NCI-H1417 (cell line): ENCODE results near the gene KRTAP10-4.

Experiments
- DNase-seq, 3 experiments: peaks; one replicate each; lab custom pipeline; 2025; lab: John Stamatoyannopoulos, UW

The KRTAP10-4 gene

DNA sequence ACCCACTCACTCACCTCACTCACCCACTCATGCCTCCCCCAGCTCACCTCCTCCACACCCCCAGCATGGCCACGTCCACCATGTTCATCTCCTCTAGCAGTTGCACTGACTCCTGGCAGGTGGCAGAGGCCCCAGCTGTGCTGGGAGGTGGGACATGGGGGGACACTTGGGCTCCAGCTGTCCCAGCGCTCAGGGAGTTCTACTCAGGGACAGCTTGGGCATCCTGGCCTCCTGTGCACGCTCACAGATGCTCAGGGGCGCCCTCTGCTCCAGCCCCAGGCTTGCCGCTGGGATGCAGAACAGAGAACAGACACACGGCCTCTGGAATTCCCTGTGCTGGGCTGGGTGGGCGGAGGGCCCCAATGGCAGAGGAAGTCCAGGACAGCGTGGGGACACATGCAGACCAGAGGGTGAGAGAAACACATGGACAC, 43.6 kb downstream of the KRTAP10-4 start:
- DNase-seq: no peak

DNA sequence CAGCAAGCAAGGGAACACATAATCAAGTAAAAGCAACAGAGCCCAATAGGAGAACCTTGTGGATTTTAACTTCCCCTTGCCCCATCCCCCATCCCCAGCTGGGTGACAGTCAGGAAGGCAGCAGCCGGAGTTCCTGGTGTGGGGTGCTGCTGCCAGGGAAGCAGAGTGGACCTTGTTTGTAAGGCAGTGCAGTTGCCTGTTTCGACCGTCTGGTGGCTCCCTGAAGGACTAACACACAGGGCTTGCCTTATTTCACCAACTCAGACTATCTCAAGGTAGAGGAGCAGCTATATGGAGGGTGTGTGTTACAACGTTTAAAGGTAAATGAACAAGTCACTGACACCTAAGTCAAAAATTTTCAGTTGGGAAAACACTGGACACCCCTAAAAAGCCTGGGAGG, 45.0 kb downstream of the KRTAP10-4 start:
- no peak for DNase-seq

DNA sequence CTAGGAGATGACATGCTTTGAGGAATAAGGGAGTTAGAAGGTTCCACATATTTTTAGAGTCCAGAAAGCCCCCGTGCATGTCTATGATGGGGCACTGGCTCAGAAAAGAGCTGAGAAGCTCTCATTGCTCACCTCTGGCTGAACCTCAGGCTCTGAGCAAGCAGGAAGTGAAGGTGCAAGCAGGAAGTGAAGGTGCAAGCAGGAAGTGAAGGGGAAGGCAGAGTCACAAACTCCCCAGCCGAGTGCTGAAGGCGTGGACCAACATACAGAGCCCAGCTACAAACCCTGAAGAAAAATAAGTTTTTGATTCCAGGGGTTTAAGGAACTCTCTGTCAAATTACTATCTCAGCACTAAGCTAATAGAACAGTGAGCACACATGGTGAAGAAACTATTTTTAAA, 45.4 kb downstream of the KRTAP10-4 start:
- no peak for DNase-seq

DNA sequence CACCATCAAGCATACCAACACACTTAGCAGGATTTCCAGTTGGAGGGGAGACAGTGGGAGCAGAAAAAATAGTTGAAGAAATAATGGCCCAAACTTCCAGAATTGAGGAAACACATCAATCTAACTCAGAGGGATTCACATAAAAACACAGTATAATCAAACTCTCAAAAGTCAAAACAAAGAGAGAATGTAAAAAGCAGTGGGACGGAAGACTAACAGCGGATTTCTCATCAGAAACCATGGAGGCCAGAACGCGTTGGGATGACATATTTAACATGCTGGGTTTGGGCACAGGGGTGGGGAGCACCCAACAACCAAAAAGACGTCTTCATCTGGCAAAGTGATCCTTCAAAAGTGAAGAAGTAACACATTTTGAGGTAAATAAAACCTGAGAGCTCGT, 46.4 kb downstream of the KRTAP10-4 start:
- DNase-seq: no peak

DNA sequence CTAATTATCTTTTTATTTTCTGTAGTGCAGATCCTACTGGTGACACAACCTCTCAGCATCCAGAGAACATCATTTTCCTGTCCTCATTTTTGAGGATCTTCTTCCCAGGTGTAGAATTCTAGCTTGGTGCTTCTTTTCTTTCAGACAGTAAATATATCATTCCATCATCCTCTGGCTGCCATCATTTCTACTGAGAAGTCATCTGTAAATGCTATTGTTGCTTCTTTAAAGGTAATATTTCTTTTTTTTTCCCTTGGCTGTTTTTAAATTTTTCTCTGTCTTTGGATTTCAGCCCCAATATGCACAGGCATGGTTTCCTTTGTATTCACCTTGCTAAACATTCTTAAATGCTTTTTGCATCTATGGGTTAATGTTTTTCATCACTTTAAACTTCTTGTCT, 50.0 kb downstream of the KRTAP10-4 start:
- no peak for DNase-seq
